Measurements from ENCODE around the gene LRPPRC. TPM values are rescaled to one million over a fixed set of nuclear protein-coding genes. Genes with fewer than 3 reads are reported as not detected.
A peak's percentile ranks its signal among the peaks of the same experiment; 100 is the strongest.

Gene LRPPRC
- total and polyA plus RNA-seq, 9 of the 15 experiments (the other 6 are each of a cell fraction or from before 2014, with no cell fraction given) = 41.5 to 214 (median 138) TPM

GRCh38 chr2:43894743-43895142 lies 101.0 kb downstream of the LRPPRC start (continued):
- TF ChIP-seq U2AF2 (optimal IDR thresholded peaks at IDR 0.05; ENCODE audit: low read depth, low read length) (no peak), ZNF274 (IDR thresholded peaks at IDR 0.05; ENCODE audit: borderline replicate concordance, low read depth, low read length) (no peak), TGIF2 (CRISPR knock-in tag; IDR thresholded peaks at IDR 0.05) (no peak), SNRNP70 (optimal IDR thresholded peaks at IDR 0.05; ENCODE audit: low read depth, low read length) (no peak), ZNF586 (CRISPR knock-in tag; conservative IDR thresholded peaks at IDR 0.05) (no peak), HNRNPK (IDR thresholded peaks at IDR 0.05; ENCODE audit: low read depth, low read length, poor library complexity, severe bottlenecking) (no peak), SMARCA4 (IDR thresholded peaks at IDR 0.05) (peak; percentile 26; the same call in 1 of the 2 replicates), HMGXB4 (CRISPR knock-in tag; IDR thresholded peaks at IDR 0.05) (no peak), CGGBP1 (CRISPR knock-in tag; IDR thresholded peaks at IDR 0.05) (no peak), ZNF124 (CRISPR knock-in tag; IDR thresholded peaks at IDR 0.05) (no peak)

GRCh38 chr2:43890855-43891254 lies 104.9 kb downstream of the LRPPRC start:
- H3K36me3 ChIP-seq (ENCODE audit: control insufficient read depth, insufficient read depth, low read length) = peaks cover 91% of the 10 kb centered on the region
- CTCF ChIA-PET (ENCODE audit: low intra/inter-chr PET ratio) = no interaction called here

More at GRCh38 chr2:43890855-43891254, 104.9 kb downstream of the LRPPRC start:
- BruUV-seq (replicated peaks) = no TSS peak
- 74% methylated on average over 4 of the region's 4 CpGs for WGBS (ENCODE audit: insufficient coverage, low coverage, missing lambda C conversion rate)
- Histone ChIP-seq H3K4me3 (no peak overlapping the region), H3K9me1 (ENCODE audit: control insufficient read depth, insufficient read depth, low read length) (no peaks in the 10 kb centered on the region), H4K20me1 (replicated peaks; ENCODE audit: control insufficient read depth, insufficient read depth, low read length) (no peaks in the 10 kb centered on the region), H3K79me2 (ENCODE audit: control insufficient read depth, insufficient read depth, low read length) (no peaks in the 10 kb centered on the region), H3K27me3 (ENCODE audit: control insufficient read depth in 2 of 2, insufficient read depth in 2 of 2, low read length in 2 of 2) (no peaks in the 10 kb centered on the region), H2AFZ (ENCODE audit: low read depth, low read length) (no peak overlapping the region), H3K9ac (ENCODE audit: insufficient read depth in 1 of 2, low read depth in 2 of 2, low read length in 2 of 2) (no peak overlapping the region), H3K27ac (ENCODE audit: extremely low read depth, low read depth, low read length) (no peak overlapping the region), H3K9me3 (replicated peaks; ENCODE audit: control insufficient read depth, insufficient read depth, low read depth, low read length) (no peaks in the 10 kb centered on the region), H3K4me2 (ENCODE audit: insufficient read depth, low read length) (no peak overlapping the region), H3K4me1 (replicated peaks in 1 of 2; ENCODE audit: control insufficient read depth in 2 of 2, insufficient read depth in 2 of 2, low read length in 2 of 2) (no peaks in the 10 kb centered on the region; a peak in 2 of 5 replicates)
- no peak for FAIRE-seq
- ATAC-seq = no peak
- in situ Hi-C loops (cut with MboI) (no loop called here), intact Hi-C loops (cut with micrococcal nuclease) (no loop called here)
- TF ChIP-seq MCM7 (IDR thresholded peaks at IDR 0.05) = no peak
- TF ChIP-seq ATF3 (IDR thresholded peaks at IDR 0.05) = peak; percentile 15; the same call in 1 of the 2 replicates
- no peak for TF ChIP-seq ATF3 (CRISPR knock-in tag; conservative IDR thresholded peaks at IDR 0.05)
- POLR2A ChIA-PET = interaction anchor here (1.0 kb wide), 1 partner anchor 13 kb away, joined by 4 read pairs; no protein-coding TSS in a partner anchor
- DNase-seq (ENCODE audit: extremely low read depth in 1 of 4, low spot score in 3 of 4) = no peak

All from K562 (cell line).